H9 (cell line): ENCODE data around the gene CDH13. TPM values are rescaled to one million over a fixed set of nuclear protein-coding genes. Genes with fewer than 3 reads are reported as not detected.

Experiments used
- DNase-seq: peaks from one replicate; pipeline ENCODE4 v3.0.0-alpha.2; 2017
- H2AFZ ChIP-seq: one replicate; pipeline ENCODE4 v1.6.1; 2013; ENCODE audit warnings: mild to moderate bottlenecking, low read length, control low read depth, moderate library complexity
- H2AK5ac ChIP-seq: 2 replicates; pipeline ENCODE4 v1.6.1; 2013; ENCODE audit warnings: low read length, control low read depth, mixed read lengths; ENCODE audit not compliant: insufficient read length
- H2BK120ac ChIP-seq: one replicate; pipeline ENCODE4 v1.6.1; 2013; ENCODE audit warnings: low read depth, mild to moderate bottlenecking, low read length, control low read depth, inconsistent platforms; ENCODE audit not compliant: poor library complexity, severe bottlenecking
- H2BK12ac ChIP-seq: 2 replicates; pipeline ENCODE4 v1.6.1; 2013; ENCODE audit warnings: low read length, control low read depth, mixed read lengths, low read depth; ENCODE audit not compliant: insufficient read length
- H2BK15ac ChIP-seq: 2 replicates; pipeline ENCODE4 v1.6.1; 2013; ENCODE audit warnings: low read depth, low read length, control low read depth
- H2BK20ac ChIP-seq: one replicate; pipeline ENCODE4 v1.6.1; 2013; ENCODE audit warnings: low read depth, mild to moderate bottlenecking, low read length, control low read depth, inconsistent platforms; ENCODE audit not compliant: poor library complexity, severe bottlenecking
- H2BK5ac ChIP-seq: 2 replicates; pipeline ENCODE4 v1.6.1; 2013; ENCODE audit warnings: low read length, control low read depth, mixed read lengths; ENCODE audit not compliant: insufficient read length
- H3K14ac ChIP-seq: 2 replicates; pipeline ENCODE4 v1.6.1; 2013; ENCODE audit warnings: low read length, control low read depth; ENCODE audit not compliant: insufficient read depth
- H3K18ac ChIP-seq: 2 replicates; pipeline ENCODE4 v1.6.1; 2013; ENCODE audit warnings: low read depth, mild to moderate bottlenecking, mixed read lengths, low read length, control low read depth; ENCODE audit not compliant: insufficient read length
- H3K23ac ChIP-seq: 2 replicates; pipeline ENCODE4 v1.6.1; 2013; ENCODE audit warnings: low read length, control low read depth, mixed read lengths, low read depth; ENCODE audit not compliant: insufficient read length
- H3K23me2 ChIP-seq: 2 replicates; pipeline ENCODE4 v1.6.1; 2013; ENCODE audit warnings: low read depth, mild to moderate bottlenecking, mixed read lengths, low read length, control low read depth; ENCODE audit not compliant: insufficient read length, poor library complexity, severe bottlenecking
- H3K27ac ChIP-seq: 2 replicates; pipeline ENCODE4 v1.5.1; 2013; ENCODE audit warnings: low read length, control low read depth, mixed read lengths, low read depth; ENCODE audit not compliant: insufficient read length
- H3K27me3 ChIP-seq: 2 replicates; pipeline ENCODE4 v1.6.1; 2013; ENCODE audit warnings: low read length, control low read depth, inconsistent platforms; ENCODE audit not compliant: insufficient read depth
- H3K4ac ChIP-seq: 2 replicates; pipeline ENCODE4 v1.6.1; 2013; ENCODE audit warnings: low read depth, mild to moderate bottlenecking, control low read depth, inconsistent platforms, low read length, moderate library complexity
- H3K4me1 ChIP-seq: 2 replicates; pipeline ENCODE4 v1.6.1; 2013; ENCODE audit warnings: low read length, control low read depth, inconsistent platforms; ENCODE audit not compliant: insufficient read depth
- H3K4me2 ChIP-seq: 2 replicates; pipeline ENCODE4 v1.6.1; 2013; ENCODE audit warnings: low read length, control low read depth, mixed read lengths; ENCODE audit not compliant: insufficient read length, insufficient read depth
- H3K56ac ChIP-seq: 2 replicates; pipeline ENCODE4 v1.6.1; 2013; ENCODE audit warnings: low read depth, mild to moderate bottlenecking, mixed read lengths, low read length, control low read depth; ENCODE audit not compliant: insufficient read length
- H3K79me1 ChIP-seq: 2 replicates; pipeline ENCODE4 v1.6.1; 2013; ENCODE audit warnings: low read depth, mild to moderate bottlenecking, moderate library complexity, low read length, control low read depth, inconsistent platforms; ENCODE audit not compliant: insufficient read depth, poor library complexity, severe bottlenecking
- H3K79me2 ChIP-seq: 2 replicates; pipeline ENCODE4 v1.6.1; 2013; ENCODE audit warnings: low read length, control low read depth, inconsistent platforms; ENCODE audit not compliant: insufficient read depth
- H3K9ac ChIP-seq: 2 replicates; pipeline ENCODE4 v1.6.1; 2013; ENCODE audit warnings: low read length, control low read depth, mixed read lengths; ENCODE audit not compliant: insufficient read length; ENCODE audit errors: extremely low read depth
- H3K9me3 ChIP-seq: one replicate; pipeline ENCODE4 v1.6.1; 2013; ENCODE audit warnings: low read depth, low read length, inconsistent platforms; ENCODE audit not compliant: control insufficient read depth
- H3T11ph ChIP-seq: one replicate; pipeline ENCODE4 v1.6.1; 2013; ENCODE audit warnings: mild to moderate bottlenecking, low read length, control low read depth, inconsistent platforms
- H4K20me1 ChIP-seq: one replicate; pipeline ENCODE4 v1.6.1; 2013; ENCODE audit not compliant: control insufficient read depth, insufficient read length, insufficient read depth
- H4K5ac ChIP-seq: 2 replicates; pipeline ENCODE4 v1.6.1; 2013; ENCODE audit warnings: low read depth, mild to moderate bottlenecking, mixed read lengths, low read length, control low read depth; ENCODE audit not compliant: insufficient read length
- H4K8ac ChIP-seq: replicated peaks from 2 replicates; pipeline ENCODE4 v1.6.1; 2013; ENCODE audit warnings: low read length, control low read depth, mixed read lengths, low read depth; ENCODE audit not compliant: insufficient read length
- H4K91ac ChIP-seq: 2 replicates; pipeline ENCODE4 v1.6.1; 2013; ENCODE audit warnings: low read depth, mild to moderate bottlenecking, moderate library complexity, mixed read lengths, low read length, control low read depth; ENCODE audit not compliant: insufficient read length
- H3K27ac Mint-ChIP-seq, 3 experiments: 2 replicates in 2 of 3; 3 replicates in 1 of 3; pipeline ENCODE4 v1.8.0; 2020 to 2021; ENCODE audit warnings: mixed read lengths in 3 of 3, mild to moderate bottlenecking in 1 of 3, moderate library complexity in 1 of 3
- H3K27me3 Mint-ChIP-seq: 2 replicates; pipeline ENCODE4 v1.8.0; 2021; ENCODE audit warnings: low read depth, mild to moderate bottlenecking, moderate library complexity, mixed read lengths
- H3K36me3 Mint-ChIP-seq, 3 experiments: 2 replicates in 2 of 3; 3 replicates in 1 of 3; pipeline ENCODE4 v1.8.0; 2020 to 2021; ENCODE audit warnings: low read depth in 3 of 3, mixed read lengths in 3 of 3; ENCODE audit not compliant: insufficient read depth in 1 of 3
- H3K4me1 Mint-ChIP-seq, 2 experiments: 2 replicates each; pipeline ENCODE4 v1.8.0; 2020; ENCODE audit warnings: mixed read lengths in 2 of 2
- H3K4me3 Mint-ChIP-seq, 2 experiments: 2 replicates in 1 of 2; 3 replicates in 1 of 2; pipeline ENCODE4 v1.8.0; 2020 to 2021; ENCODE audit warnings: mild to moderate bottlenecking in 2 of 2, mixed read lengths in 2 of 2, moderate library complexity in 1 of 2
- H3K9me3 Mint-ChIP-seq, 2 experiments: 2 replicates in 1 of 2; 3 replicates in 1 of 2; pipeline ENCODE4 v1.8.0; 2020; ENCODE audit warnings: mild to moderate bottlenecking in 2 of 2, mixed read lengths in 2 of 2, moderate library complexity in 1 of 2
- CTCF ChIP-seq: fragments of 200-600 bp; sonication (generic); conservative IDR thresholded peaks from 3 replicates; pipeline ENCODE4 v1.8.0; 2021; ENCODE audit warnings: antibody characterized with exemption, mild to moderate bottlenecking
- WGBS: extraction: QIAGEN DNeasy Blood & Tissue Kit; methylation state at CpG from one replicate; pipeline ENCODE4 v1.1.7; 2013; ENCODE audit warnings: missing lambda C conversion rate, low lambda C conversion rate, mixed read lengths; ENCODE audit not compliant: insufficient read length; ENCODE audit errors: extremely low coverage; 5-methylcytosine and 5-hydroxymethylcytosine counted together
- total RNA-seq: library from RNA; stranded (reverse); gene quantifications from 2 replicates; pipeline ENCODE4 v1.2.1, GENCODE V29; 2021

CDH13 gene
- total RNA-seq, 1 experiment from 2014 or later: 1.5 TPM

- no peak overlapping the region for H4K5ac ChIP-seq
- DNase-seq: no peak
- no peaks in the 10 kb centered on the region for H3K79me1 ChIP-seq
- Mint-ChIP-seq H3K9me3 (no peaks in the 10 kb centered on the region; a peak in 1 of 5 replicates), H3K4me3 (no peak overlapping the region), H3K27ac (no peak overlapping the region), H3K36me3 (no peaks in the 10 kb centered on the region; a peak in 1 of 7 replicates), H3K27me3 (peaks cover 2% of the 10 kb centered on the region), H3K4me1 (no peaks in the 10 kb centered on the region)
- no peaks in the 10 kb centered on the region for H3K79me2 ChIP-seq
- no peak overlapping the region for H2BK120ac ChIP-seq
- H3K14ac ChIP-seq: no peak overlapping the region
- H3K27me3 ChIP-seq: no peaks in the 10 kb centered on the region; the same call in 1 of the 2 replicates
- H2BK15ac ChIP-seq: no peak overlapping the region
- no peaks in the 10 kb centered on the region for H4K20me1 ChIP-seq
- H2BK12ac ChIP-seq: no peak overlapping the region
- no peak overlapping the region for H2AK5ac ChIP-seq
- H4K91ac ChIP-seq: no peak overlapping the region
- no peaks in the 10 kb centered on the region for H3K4me1 ChIP-seq
- no peaks in the 10 kb centered on the region for H3K9me3 ChIP-seq
- no peak overlapping the region for H3K56ac ChIP-seq
- H2BK5ac ChIP-seq: no peak overlapping the region
- no peak overlapping the region for H4K8ac ChIP-seq
- H3K18ac ChIP-seq: no peak overlapping the region
- H2AFZ ChIP-seq: no peak overlapping the region
- H3K9ac ChIP-seq: no peak overlapping the region
- no peak overlapping the region for H3K27ac ChIP-seq
- H3K4ac ChIP-seq: no peak overlapping the region
- H2BK20ac ChIP-seq: no peak overlapping the region
- TF ChIP-seq CTCF: no peak
- no CpG with 5 or more reads among the region's 6 CpGs for WGBS
- H3K4me2 ChIP-seq: no peak overlapping the region
- no peak overlapping the region for H3K23ac ChIP-seq
- no peak overlapping the region for H3T11ph ChIP-seq
- H3K23me2 ChIP-seq: no peaks in the 10 kb centered on the region
Observed at GRCh38 chr16:83205896-83206295, 579.1 kb downstream of the CDH13 start.
